A673 (cell line): ENCODE measurements around the gene ABLIM3. TPM values are rescaled to one million over a fixed set of nuclear protein-coding genes. Genes with fewer than 3 reads are reported as not detected.

Source experiments
- BruUV-seq: library from RNA; stranded (reverse); fragments of 400-500 nt; replicated peaks from 2 replicates; lab custom pipeline; 2021; lab: Mats Ljungman, UMichigan
- CTCF ChIA-PET: fragments of 300-600 bp; sonication (Branson Sonifier 250); formaldehyde crosslinking; loops from one replicate; lab custom pipeline; 2022; ENCODE audit warnings: antibody characterized with exemption; lab: Charles Lee
- POLR2A ChIA-PET: fragments of 300-600 bp; sonication (Branson Sonifier 250); formaldehyde crosslinking; loops from one replicate; lab custom pipeline; 2022; ENCODE audit warnings: antibody characterized with exemption; ENCODE audit not compliant: low non-redundant PET; lab: Charles Lee
- DNase-seq: peaks from one replicate; pipeline ENCODE4 v3.0.0-alpha.2; 2015; ENCODE audit warnings: low spot score
- H3K27ac ChIP-seq: fragments of 200-600 bp; sonication (generic); 2 replicates; pipeline ENCODE4 v1.5.1; 2016; ENCODE audit warnings: mixed run types, low read depth, mild to moderate bottlenecking, mixed read lengths, antibody characterized with exemption, low read length; ENCODE audit not compliant: poor library complexity, severe bottlenecking
- H3K27me3 ChIP-seq: fragments of 200-600 bp; sonication (generic); replicated peaks from 2 replicates; pipeline ENCODE4 v1.6.1; 2017; ENCODE audit warnings: mixed run types, low read depth, mild to moderate bottlenecking, mixed read lengths, antibody characterized with exemption, low read length; ENCODE audit not compliant: insufficient read depth, poor library complexity
- H3K36me3 ChIP-seq: fragments of 200-600 bp; sonication (generic); 2 replicates; pipeline ENCODE4 v1.6.1; 2016; ENCODE audit warnings: mixed run types, mild to moderate bottlenecking, mixed read lengths, antibody characterized with exemption, low read length; ENCODE audit not compliant: insufficient read depth, poor library complexity, severe bottlenecking
- H3K4me1 ChIP-seq: fragments of 200-600 bp; sonication (generic); 2 replicates; pipeline ENCODE4 v1.6.1; 2017; ENCODE audit warnings: mixed run types, mild to moderate bottlenecking, mixed read lengths, antibody characterized with exemption, low read length; ENCODE audit not compliant: insufficient read depth, poor library complexity, severe bottlenecking
- H3K4me3 ChIP-seq: fragments of 200-600 bp; sonication (generic); 2 replicates; pipeline ENCODE4 v1.5.1; 2016; ENCODE audit warnings: low read depth, mixed run types, mild to moderate bottlenecking, mixed read lengths, low read length; ENCODE audit not compliant: poor library complexity, severe bottlenecking
- H3K9me3 ChIP-seq: fragments of 200-600 bp; sonication (generic); 2 replicates; pipeline ENCODE4 v1.6.1; 2016; ENCODE audit warnings: mixed run types, low read depth, mild to moderate bottlenecking, mixed read lengths, antibody characterized with exemption, low read length; ENCODE audit not compliant: poor library complexity, severe bottlenecking
- EZH2 ChIP-seq: fragments of 200-600 bp; sonication (generic); IDR thresholded peaks from 2 replicates; pipeline ENCODE4 v1.6.1; 2017; ENCODE audit warnings: borderline replicate concordance, low read depth, mild to moderate bottlenecking, mixed read lengths, antibody characterized with exemption, low read length; ENCODE audit not compliant: poor library complexity, severe bottlenecking
- intact Hi-C: fragments of 100-400 bp; cut with micrococcal nuclease; formaldehyde crosslinking; loops from one replicate; pipeline ENCODE4 v1.10.0; 2022; ENCODE audit not compliant: unreplicated experiment
- total RNA-seq: library from RNA; stranded (reverse); gene quantifications from 2 replicates; pipeline ENCODE4 v1.2.3, GENCODE V29; 2021
- TF ChIP-seq, protein P1 (sequence below): fragments of 300-800, 200-600 bp; sonication (generic); conservative IDR thresholded peaks from 2 replicates; pipeline ENCODE4 v1.5.1; 2017; ENCODE audit warnings: low read depth, mild to moderate bottlenecking, antibody characterized with exemption, low read length, moderate library complexity, mixed read lengths

Gene ABLIM3
- total RNA-seq, 1 experiment from 2014 or later, result not detected

DNA sequence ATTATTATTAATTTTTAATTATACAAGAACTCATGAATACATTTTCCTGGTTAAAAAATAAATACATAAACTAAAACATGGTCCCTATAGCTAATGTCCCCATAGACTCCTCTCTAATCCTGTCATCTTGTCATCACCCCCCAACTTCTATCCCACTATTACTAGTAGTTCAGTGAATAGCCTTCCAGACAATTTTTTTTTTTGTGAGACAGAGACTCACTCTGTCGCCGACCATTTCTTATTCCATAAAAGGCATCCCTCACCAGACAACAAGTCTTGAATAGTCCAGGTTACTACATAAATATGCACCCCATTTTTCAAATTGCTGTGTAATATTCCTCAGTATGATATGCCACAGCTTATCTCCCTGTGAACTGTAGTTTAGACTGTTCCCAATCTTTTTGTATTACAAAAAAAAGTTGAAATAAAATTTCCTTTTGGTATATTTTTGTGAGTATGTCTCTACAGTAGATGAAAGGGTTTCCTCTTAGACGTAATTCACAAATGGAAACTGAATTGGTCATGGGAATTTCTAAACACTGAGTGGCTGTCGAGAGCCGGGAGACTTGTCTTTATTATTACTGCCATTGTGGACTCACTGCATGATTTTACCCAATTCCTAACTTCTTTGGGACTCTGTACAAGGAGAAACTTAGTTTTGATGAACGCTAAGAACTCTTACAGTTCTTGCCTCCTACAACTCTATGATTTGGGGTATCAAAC lies 6.4 kb upstream of the ABLIM3 start:
- Histone ChIP-seq H3K9me3 (no peaks in the 10 kb centered on the region), H3K4me1 (no peaks in the 10 kb centered on the region), H3K27me3 (peaks cover 59% of the 10 kb centered on the region), H3K27ac (no peak overlapping the region), H3K36me3 (no peaks in the 10 kb centered on the region), H3K4me3 (no peak overlapping the region)
- intact Hi-C loops, result no loop called here
- no TSS peak for BruUV-seq
- CTCF ChIA-PET, result no interaction called here
- POLR2A ChIA-PET, result no interaction called here
- DNase-seq, result no peak
- TF ChIP-seq, protein P1, sequence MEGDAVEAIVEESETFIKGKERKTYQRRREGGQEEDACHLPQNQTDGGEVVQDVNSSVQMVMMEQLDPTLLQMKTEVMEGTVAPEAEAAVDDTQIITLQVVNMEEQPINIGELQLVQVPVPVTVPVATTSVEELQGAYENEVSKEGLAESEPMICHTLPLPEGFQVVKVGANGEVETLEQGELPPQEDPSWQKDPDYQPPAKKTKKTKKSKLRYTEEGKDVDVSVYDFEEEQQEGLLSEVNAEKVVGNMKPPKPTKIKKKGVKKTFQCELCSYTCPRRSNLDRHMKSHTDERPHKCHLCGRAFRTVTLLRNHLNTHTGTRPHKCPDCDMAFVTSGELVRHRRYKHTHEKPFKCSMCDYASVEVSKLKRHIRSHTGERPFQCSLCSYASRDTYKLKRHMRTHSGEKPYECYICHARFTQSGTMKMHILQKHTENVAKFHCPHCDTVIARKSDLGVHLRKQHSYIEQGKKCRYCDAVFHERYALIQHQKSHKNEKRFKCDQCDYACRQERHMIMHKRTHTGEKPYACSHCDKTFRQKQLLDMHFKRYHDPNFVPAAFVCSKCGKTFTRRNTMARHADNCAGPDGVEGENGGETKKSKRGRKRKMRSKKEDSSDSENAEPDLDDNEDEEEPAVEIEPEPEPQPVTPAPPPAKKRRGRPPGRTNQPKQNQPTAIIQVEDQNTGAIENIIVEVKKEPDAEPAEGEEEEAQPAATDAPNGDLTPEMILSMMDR, result no peak
- no peak for TF ChIP-seq EZH2

DNA sequence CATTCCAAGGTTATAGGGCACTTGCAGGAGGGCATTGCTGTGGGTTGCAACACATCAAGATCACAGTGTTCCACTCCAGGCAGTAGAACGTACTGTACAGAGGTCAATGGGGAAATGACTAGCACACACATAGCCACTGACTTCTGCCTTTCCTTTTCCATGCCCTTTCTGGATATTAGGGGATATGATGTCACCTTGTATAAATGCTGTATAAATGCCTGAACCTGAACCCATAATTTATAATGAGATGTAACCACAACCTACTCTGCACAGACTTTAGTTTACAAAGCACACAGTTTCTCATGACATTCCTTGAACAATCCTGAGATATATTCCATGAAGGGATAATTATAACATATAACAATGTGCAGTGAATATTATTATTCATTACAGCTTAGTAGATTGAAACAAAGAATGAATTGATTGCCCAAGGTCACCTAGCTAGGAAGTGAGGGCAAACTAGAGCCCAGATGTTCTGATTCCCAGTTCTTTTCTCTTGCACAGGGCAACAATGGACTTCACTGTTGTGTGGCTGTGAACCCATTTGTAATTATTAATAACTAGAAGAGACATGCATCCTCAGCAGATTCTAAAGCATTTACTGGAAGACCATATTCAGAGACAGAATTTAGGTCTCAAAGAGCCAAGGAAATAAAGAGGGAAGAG lies 5.6 kb upstream of the ABLIM3 start:
- no peaks in the 10 kb centered on the region for H3K9me3 ChIP-seq
- H3K27me3 ChIP-seq, result peaks cover 59% of the 10 kb centered on the region
- H3K4me1 ChIP-seq, result no peaks in the 10 kb centered on the region
- H3K36me3 ChIP-seq, result no peaks in the 10 kb centered on the region
- no peak for DNase-seq
- no peak for TF ChIP-seq EZH2
- TF ChIP-seq, protein P1, result no peak
- no TSS peak for BruUV-seq
- ChIA-PET POLR2A (no interaction called here), CTCF (no interaction called here)
- H3K27ac ChIP-seq, result no peak overlapping the region
- H3K4me3 ChIP-seq, result no peak overlapping the region
- intact Hi-C loops, result no loop called here

DNA sequence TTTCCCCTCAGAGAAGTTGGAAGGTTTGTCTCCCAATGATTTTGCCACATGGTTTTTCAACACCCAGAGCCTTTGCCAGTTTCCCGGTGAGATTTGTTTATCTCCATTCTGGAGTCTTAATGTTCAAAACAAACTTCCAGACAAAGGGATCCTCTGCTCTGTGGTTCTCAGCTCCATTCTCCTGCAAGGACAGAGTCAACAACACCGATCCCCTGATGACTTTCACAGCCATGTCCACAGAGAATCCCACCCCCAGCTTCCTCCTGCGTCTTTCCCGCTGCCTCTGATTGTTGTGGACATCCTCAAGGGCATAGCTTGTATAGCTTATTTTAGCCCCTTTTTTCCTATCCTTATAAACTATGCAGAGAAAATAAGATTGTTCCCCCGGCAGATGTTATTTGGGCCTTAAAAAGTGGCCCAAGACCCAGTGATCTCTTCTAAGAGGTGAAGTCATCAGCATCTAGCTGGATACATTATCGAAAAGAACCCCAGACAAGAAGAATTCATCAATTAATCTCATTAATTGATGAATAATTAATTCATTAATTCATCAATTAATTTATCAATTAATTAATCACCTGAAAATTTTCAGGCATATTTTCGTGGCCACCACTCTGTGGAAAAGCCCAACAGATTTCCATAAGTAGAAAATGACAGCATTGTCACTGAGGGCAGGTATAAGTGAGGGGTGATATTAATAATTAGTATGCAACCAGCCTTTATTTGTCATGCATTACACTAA lies 2.9 kb upstream of the ABLIM3 start:
- H3K4me1 ChIP-seq, result no peaks in the 10 kb centered on the region

More for the DNA sequence above, 2.9 kb upstream of the ABLIM3 start:
- intact Hi-C loops, result no loop called here
- POLR2A ChIA-PET, result interaction anchor here (0.8 kb wide), 1 partner anchor 443 kb away, joined by 4 read pairs; the partner anchor contains the start of gene ARHGEF37
- no peak for DNase-seq
- Histone ChIP-seq H3K27me3 (peaks cover 58% of the 10 kb centered on the region), H3K4me3 (no peak overlapping the region), H3K36me3 (no peaks in the 10 kb centered on the region), H3K27ac (no peak overlapping the region), H3K9me3 (no peaks in the 10 kb centered on the region)
- BruUV-seq, result no TSS peak
- no peak for TF ChIP-seq EZH2
- TF ChIP-seq, protein P1, result no peak
- CTCF ChIA-PET, result no interaction called here
